CD4-positive, alpha-beta T cell treated with Interleukin-21 for 1 hour (primary cell): ENCODE data around the gene MBP.
A peak's percentile ranks its signal among the peaks of the same experiment; 100 is the strongest.

Experiments used
- DNase-seq: peaks from one replicate; pipeline ENCODE4 v3.0.0-alpha.2; 2020

The MBP gene

DNA sequence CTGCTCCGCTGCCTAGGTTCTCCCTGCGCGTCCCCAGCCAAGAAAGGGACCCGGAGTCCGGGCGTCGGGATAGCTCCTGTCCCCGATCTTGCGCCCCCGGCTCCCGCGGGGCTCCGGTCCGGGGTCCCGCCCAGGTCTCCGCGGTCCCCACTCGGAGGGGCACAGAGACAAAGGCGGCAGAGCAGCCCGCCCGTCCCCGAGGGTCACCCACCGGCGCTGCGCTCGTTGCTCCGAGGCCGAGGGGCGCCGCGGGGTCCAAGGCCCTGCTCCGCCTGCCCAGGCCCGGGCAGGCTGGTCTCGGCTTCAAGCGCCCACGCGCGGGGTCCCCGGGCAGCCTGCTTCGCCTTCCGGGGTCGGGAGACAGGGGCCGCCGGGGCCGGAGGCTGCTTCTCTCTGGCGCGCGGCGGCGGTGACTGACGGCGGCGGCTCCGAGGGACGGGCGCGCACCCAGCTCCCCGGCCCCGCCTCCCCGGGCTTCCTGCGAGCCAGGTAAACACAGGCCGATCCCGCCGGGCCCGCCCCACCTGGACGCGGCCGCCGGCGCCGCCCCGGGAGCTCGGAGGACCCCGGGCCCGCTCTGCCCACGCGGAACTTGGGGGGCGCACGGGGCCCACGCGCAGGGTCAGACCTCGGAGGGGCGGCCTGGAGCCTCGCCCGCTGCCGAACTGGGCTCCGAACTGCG lies at the start of gene MBP:
MBP (minus strand) TSS at position 415 of the 682 bp plus-strand sequence. CDS start 27,522 bp downstream, outside the sequence.
- peak; percentile 66 for DNase-seq

DNA sequence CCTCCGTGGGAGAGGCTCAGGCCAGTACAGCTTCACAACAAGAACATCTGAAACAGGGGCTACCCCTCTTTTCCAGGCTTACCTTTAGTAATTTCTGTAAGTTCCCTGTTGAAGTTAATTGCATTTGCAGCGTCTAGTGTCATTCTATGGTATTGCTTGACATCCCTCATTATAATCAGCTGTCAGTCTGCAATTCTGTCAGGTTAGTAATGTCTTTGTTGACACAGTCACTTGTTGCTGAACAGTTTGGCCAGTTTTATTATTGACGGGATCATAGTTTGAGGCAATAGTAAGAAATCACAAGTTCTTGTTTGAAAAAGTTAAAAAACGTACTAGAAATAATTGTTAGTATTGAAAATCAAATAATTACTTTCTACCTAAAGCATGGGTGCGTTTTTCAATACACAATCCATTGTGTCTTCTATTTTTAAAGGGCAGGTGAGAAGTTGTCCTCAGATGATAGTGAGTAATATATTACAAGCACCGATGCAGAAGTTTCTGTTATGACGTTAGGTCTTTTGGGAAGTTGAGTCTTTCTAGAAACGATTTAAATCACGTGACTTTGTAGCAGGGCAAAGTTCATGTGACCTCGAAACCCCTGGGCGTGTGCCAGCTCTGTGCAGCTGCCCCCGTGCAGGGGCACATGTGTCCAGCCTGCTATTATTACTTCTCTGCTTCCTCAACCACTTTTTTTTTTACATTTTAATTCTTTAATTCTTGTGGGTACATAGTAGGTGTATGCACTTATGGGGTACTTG lies 49.5 kb upstream of the MBP start:
- DNase-seq, result no peak

DNA sequence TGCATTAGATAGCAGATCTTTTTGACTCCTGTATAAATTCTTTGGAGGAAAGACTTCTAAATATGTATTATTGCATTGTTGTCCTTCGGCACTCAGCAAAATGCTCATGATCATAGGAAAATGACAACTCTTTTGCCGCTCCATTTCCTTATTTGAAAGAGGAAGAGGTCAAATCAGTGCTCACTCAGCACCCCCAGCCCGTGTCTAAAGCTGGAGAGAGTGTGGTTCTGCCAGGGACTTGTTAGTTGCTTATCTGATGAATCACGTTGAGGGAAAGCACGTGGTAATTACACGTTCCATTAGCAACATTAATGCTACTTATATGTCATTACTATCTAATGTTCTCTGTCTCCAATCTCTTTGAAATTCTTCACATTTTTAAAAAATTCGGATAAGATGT lies 46.0 kb upstream of the MBP start:
- DNase-seq, result peak; percentile 2

DNA sequence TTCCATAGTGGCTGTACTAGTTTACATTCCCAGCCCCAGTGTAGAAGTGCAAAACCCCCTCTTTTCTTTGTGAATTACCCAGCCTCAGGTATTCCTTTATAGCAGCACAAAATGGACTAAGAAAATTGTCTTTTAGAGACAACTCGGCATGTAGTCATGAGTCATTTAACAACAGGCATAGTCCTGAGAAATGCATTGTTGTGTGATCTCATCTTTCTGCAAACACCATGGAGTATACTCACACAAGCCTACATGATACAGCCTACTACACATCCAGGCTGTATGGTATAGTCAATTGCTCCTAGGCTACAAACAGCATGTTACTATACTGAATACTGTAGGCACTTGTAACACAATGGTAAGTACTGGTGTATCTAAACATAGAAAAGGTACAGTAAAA lies 44.4 kb upstream of the MBP start:
- DNase-seq, result no peak

DNA sequence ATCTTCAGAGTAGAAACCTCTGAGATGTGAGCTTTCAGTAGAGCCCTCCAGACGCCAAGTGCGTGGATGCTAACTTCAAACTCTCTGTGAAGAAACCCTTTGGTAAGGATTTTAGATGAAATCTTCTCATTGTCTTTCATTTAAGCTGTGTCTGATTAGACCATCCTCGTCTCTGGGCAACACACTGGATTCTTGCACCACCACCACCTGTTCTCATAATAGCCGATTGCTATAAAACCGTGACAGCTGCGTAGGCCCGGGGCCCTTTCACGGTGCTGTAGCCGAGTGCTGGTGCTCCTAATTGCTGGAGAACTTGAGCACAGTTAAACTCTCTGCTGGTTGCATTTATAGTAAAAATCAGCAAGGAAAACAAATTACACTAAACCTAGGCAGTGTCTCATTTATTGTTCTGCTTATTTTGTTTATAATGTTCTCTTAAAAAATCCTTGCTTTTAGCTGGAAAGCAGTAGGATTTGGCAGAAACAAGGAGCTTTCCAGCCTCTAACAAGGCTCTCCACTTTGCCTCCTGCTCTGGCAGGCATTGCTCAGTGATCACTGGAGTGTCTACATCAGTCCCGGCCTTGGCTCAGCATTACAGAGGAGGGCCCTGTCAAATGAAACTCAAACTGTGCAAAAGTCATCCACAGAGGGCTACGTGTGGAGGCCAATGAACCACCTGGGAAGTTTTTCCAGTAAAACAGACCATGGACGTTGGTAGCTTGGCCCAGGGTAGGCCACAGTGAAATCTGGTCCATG lies 40.9 kb upstream of the MBP start:
- DNase-seq, result no peak

DNA sequence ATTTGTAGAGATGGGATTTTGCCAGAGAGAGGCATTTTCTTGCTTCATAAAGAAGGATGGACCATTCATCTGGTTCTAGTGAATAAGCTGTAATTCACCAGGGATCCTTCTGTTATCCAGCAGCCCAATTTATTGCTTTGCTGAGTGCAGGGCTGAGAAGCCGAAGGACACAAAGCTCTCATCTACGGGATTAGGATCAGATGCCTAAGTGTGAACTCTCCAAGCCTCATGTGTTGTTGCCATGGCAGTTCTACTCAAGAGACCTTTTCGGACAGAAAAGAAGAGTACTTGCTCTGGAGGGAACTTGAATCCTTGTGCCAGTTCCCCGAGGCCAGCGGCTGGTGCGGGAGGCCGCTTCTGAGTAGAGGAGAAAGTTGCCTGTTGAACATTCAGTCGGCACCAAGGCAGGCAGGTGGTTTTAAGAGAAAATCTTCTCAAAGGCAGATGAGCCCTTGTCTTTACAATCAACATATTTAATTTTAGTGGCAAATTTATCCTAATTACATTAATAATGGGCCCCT lies 38.4 kb upstream of the MBP start:
- DNase-seq, result no peak

DNA sequence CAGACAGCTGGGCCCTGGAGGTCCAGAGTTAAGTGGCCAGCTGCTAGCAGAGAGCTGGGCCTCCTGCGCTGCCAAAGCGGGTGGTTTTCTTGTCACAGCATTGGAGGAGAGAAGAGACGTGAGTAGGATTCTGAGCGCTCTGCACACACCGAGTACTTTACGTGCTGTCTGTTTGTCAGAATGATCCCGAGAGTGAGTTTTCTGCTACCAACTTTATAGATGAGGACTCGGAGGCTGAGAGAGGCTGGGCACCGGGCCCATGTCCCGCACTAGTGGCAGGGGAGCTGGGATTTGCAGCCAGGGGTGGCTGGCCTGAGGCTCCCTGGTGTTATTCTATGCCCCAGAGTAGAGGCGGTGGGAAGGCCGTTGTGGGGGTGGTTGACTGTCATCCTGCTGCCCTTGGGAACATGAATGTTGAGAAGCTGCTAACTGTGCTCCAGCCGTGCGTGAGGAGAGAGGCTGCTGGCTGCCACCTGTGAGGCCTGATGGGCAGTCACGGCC lies 36.3 kb upstream of the MBP start:
- DNase-seq, result no peak

DNA sequence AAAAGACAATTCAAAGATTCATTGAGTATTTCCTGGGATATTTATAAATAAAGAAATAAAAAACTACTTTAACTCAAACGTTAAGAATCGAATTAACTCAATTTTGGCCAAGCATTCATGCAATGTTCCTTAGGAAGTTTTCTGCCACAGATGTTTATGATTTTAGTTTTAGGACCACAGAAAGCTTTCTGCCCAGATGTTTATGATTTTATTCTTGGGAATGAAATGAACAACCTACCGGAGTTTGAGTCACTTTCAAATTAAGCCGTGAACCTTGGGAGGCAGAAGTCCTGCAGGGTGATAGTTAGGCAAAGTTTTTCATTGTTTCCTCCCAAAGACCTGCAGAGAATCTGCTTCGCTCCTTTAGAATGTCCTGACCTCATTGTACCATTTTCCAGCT lies 34.7 kb upstream of the MBP start:
- no peak for DNase-seq

DNA sequence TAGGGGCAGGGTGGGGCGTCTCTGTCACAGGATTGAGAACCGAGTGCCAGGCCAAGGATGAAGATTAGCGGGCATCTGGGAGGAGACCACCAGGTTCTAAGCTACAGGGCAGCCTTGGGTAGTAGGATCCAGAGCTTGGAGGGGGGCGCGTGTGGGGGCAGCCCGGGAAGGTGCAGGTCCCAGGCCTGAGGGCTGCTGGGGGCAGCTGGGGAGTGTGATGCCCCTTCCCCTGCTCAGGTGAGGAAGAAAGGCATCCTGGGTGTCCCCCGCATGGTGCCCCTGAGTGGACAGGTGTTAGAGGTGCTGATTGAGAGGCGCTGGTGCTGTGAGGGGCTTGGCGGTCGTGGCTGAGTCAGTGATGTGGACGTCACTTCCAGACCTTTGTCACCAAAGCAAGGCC lies 33.9 kb upstream of the MBP start:
- DNase-seq, result no peak

DNA sequence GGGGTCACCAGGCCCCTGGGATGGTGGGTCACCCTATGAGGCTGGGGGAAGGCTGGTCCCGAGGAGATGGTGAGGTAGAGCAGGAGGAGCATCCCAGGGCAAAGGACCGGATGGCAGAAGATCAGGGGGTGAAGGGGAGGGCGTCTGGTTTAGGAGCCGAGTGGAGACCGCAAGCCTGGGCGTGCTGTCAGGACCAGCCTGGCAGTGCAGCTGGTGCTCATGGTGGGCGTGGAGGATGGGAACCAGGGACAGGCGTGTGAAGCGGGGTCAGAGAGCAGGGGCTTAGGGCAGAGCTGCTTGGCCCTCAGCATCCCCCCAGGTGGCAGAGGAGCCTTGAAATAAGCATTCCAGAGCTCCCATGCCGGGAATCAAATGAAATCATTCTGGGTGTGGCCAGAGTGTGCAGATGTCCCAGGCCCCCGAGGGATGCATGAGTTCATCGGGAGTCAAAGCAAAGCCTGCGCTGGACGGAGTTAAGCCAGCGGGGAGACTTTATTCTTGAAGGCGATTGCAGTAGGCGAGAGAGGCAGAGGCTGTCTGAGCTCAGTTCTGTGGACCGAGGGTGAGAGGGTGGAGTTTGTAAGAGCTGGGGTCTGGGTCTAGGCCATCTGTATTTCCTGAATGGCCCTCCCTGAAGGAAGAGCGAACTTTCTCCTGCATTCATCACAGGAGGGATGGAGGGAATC lies 33.1 kb upstream of the MBP start:
- DNase-seq, result no peak

DNA sequence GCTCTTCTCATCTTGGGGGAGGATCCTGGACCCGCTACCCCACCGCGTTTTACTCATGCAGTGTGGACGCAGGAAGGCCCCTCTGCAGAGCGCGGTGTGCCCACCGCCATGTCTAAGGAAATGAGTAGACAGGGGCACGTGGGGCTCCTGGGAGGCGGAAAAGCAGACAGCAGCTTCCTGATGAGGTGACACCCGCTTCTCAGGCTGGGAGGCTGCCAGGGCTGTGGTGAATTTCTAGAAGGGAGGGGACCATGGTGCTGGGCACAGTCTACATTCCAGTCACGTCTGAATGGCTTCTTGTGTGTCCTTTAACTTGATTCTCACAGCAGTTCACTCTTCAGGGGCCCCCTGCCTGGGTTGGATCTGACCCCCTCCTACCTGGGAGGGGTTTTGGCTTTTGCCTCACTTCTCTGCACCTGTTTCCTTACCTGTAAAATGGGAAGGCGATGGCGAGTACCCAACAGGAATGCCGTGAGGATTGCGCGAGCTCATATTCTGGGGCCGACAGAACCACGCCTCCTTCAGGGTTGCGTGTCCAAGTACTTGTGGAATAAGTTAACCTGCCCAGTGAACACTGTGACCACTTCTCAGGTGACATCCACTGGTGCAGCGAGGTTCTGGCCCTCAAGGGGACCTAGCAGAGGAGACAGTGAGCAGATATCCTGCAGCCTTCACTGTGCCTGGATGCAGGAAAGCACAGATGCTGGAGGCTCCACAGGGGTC lies 32.3 kb upstream of the MBP start:
- no peak for DNase-seq

DNA sequence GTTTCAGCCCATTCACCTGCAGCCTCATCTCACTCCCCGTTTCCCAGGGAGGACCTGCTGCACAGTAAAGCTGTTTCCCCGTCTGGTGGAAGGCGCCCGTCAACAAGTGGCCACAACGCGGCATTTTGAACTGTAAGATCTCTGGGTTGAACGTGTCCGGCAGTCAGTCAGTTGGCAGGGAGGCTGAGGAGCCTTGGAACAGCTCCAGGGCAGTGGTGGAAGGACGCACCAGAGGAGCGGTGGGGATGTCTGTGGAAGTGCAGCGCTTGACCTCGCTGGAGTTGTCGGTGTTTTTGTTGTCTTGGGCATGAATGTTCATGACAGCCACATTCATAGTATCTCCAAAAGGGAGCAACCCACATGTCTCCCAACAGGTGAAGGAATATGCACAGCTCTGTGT lies 31.4 kb upstream of the MBP start:
- no peak for DNase-seq

DNA sequence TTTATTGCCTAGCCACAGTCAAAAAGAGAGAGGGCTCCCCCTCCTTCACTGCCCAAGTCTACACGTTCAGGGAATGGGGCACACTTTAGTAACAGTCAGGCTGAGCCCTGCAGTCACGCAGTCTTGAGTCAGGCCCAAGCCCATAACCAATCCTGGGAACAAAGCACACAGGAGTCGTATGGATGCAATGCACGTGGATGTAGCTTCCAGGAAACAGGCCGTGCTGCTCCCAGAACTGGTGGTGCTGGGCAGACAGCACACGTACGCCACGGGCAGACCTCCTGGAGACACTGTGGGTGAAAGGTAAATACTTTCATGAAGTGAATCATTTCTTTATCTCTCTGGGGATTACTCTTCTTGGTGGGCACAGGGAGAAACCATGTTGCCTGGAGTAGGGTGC lies 30.0 kb upstream of the MBP start:
- no peak for DNase-seq

DNA sequence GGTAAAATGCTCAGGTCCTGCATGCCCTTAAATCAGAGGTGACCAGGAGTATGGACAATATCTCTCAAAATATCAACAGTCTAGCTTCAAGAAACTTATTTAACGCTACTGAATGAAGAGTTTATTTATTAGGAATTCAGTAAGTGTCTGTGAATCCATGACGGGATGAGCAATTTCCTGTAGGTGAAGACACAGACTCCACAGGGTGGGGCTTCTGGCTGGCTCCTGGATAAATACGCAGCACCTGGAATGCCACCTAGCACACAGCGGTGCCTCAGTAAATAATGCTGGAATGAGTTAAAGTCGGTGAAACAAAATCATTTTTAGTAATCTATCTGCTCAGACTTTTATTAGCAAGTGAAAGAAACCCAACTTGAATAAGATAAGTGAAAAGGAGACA lies 29.4 kb upstream of the MBP start:
- no peak for DNase-seq

DNA sequence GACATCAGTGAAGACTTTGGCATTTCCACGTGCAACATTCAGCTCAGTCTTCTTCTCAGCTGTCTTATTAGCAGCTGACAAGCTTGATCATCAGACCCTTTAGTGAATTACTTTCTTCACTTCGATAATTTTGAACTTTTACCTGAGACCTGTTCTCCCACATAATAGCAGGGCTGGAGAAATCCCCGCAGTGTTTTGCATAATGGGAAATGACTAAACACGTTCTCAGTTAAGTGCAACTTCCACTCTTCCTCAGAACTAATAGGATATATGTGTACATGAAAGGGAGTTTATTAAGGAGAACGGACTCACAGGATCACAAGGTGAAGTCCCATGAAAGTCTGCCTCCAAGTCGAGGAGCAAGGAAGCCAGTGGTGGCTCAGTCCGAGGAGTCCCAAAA lies 28.8 kb upstream of the MBP start:
- DNase-seq, result no peak

DNA sequence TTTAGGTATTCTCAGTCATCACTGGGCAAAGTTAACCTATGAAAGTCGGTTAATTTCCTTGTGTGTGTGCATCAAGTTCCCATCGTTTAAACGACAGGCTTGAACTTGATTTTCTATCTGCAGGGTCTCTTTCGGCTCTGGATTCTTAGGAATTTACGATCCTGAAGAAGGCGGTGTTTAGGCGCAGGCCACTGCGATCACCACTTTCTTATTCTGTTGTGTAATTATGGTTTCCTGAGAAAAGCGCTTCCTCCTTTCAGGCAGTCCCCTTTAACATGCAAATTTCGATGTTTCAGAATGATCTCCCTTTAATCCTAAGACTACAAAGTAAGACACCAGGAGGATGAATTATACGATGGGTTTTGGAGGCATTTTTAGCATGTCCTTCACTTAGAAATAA lies 27.9 kb upstream of the MBP start:
- no peak for DNase-seq

DNA sequence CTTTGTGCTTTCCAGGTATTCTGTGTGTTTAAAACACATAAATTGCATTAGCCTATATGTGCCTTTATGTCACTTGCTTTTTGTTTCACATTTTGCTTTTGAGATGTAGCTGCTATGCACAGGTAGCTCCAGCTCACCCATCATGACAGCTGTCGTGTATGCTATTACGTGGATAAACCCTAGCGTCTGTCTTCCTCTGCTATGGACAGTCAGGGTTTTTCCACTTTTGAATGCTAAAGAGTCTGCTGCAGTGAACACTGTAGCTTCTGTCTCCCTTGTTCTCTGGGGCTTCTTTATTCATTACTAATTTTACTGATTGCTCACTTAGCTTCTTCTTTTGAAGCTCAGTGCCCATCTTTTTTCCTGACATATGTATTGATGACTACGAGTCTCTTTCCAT lies 24.7 kb upstream of the MBP start:
- no peak for DNase-seq

DNA sequence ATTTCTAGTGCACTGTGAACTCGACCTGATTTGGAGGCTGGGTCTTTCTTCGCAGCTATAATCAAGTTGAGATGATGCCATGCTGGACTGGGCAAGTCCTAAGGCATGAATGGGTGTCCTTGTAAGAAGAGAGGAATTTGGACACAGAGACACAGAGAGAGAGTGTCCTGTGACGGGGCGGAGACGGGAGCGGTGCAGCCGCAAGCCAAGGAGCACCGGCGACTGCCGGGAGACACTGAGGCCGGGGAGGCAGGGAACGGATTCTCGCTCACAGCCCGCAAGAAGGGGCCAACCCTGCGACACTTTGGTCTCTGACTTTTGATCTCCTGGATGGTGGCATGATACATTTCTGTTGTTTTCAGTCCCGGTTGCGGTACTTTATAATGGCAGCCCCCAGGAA lies 22.4 kb upstream of the MBP start:
- DNase-seq, result no peak

DNA sequence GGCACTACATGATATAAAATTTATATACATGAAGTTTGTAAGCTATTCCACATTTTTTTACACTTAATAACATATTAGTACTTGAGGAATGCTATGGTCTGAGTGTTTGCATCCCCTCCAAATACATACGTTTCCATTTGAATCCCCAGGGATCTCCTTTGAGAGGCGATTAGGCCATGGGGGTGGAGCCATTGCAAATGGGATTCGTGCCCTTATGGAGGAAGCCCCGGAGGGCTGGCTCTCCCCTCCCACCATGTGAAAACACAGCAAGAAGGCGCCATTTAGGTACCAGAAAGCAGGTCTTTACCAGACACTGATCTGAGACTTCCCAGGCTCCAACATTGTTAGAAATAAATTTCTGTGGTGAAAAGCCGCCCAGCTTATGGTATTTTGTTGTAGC lies 20.8 kb upstream of the MBP start:
- DNase-seq, result no peak

DNA sequence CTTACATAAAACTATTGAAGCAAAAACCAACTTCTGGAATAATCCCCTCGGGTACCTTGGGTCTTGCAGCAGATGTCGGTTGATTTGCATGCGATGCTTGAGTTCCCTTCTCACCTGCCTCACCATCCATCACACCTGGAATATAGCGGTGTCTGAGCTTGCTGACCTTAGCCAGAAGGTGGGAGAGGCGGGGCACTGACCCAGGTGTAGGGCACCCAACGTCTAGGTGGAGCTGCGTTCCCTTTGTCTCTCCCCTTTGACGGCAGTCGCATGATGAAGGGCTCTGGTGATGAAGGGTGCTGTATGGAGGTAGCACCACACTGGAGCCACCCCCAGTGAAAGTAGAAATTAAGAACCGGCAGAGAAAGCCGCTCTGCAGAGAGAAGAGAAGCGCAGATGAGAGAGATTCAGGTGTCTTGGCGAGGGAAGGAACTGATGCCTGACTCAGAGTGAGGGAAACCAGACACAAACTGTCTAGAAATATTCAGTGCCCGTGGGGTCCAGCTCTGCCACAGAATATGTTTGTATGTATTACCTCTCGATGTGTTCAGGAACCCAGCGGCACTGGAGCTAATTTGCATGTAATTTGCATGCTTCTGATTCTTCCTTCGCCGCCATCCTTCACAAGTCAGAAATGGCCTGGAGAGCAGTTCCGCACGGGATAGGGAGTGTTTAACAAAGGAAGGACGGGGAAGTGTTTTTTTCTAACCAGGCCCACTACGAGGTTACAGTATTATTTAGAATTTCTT lies 19.4 kb upstream of the MBP start:
- DNase-seq, result no peak

DNA sequence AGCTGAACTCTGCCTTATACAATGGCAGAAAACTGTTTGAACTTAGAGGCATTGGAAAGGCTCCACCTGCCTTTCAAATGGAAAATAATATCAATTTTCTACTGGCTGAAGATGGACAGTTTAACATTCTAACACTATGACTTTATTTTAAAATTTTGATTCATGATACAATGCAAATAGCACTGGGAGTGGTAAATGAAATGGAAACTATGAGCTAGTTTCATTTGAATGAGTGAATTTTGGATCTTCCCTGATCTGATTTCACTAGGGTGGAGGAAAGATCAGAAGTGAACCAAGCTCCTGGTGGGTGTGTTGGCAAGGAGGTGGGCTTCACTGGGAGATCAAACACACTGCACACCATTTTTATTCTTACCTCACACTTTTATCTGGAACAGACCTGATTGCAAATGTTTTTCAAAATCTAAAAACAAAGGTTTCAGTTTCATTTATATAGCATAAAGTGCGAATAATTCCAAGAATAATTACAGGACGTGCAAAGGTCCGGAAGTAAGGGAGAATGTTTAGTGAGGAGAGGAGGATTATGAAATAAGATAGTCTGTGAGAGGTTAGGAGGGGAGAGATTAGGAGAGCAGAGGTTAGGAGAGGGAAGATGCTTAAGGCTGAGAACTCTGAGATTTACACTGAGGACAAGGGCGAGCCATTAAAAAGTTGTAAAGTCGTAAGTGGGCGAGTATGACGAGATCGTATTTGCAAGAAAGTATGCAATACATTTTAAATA lies 18.6 kb upstream of the MBP start:
- DNase-seq, result no peak
